DMS79 treated with DMSO at 0.1 percent for 48 hours (cell line): ENCODE results near the gene MOV10.
"Not testable (repeated sequence)": the region's sequence is repeated elsewhere in the genome, so short reads cannot be mapped to it uniquely, and the experiment has no call there.

Experiments used
- DNase-seq: peaks from one replicate; lab custom pipeline; 2025; lab: John Stamatoyannopoulos, UW

MOV10 gene

GRCh38 chr1:112674440-112674985 lies at the start of gene MOV10:
TSS of gene MOV10 (plus strand) at chr1:112674659. CDS start at chr1:112674913, 254 bp downstream.
- peak; percentile 75 for DNase-seq

GRCh38 chr1:112625696-112626095 lies 48.8 kb upstream of the MOV10 start:
- no peak for DNase-seq

- DNase-seq: no peak
Measured at GRCh38 chr1:112626193-112626592, 48.3 kb upstream of the MOV10 start.

GRCh38 chr1:112626887-112627286 lies 47.6 kb upstream of the MOV10 start:
- no peak for DNase-seq

- DNase-seq: no peak
Measured at GRCh38 chr1:112628516-112628915, 45.9 kb upstream of the MOV10 start.

- DNase-seq: no peak
Measured at GRCh38 chr1:112629256-112629655, 45.2 kb upstream of the MOV10 start.

- DNase-seq: no peak
Measured at GRCh38 chr1:112633628-112634027, 40.8 kb upstream of the MOV10 start.

GRCh38 chr1:112634367-112634766 lies 40.1 kb upstream of the MOV10 start:
- no peak for DNase-seq

GRCh38 chr1:112636056-112636455 lies 38.4 kb upstream of the MOV10 start:
- no peak for DNase-seq

GRCh38 chr1:112636597-112637253 lies 37.7 kb upstream of the MOV10 start:
- DNase-seq: no peak

GRCh38 chr1:112637254-112638109 lies 37.0 kb upstream of the MOV10 start:
- DNase-seq: no peak

GRCh38 chr1:112638110-112638428 lies 36.4 kb upstream of the MOV10 start:
- no peak for DNase-seq

GRCh38 chr1:112640437-112640836 lies 34.0 kb upstream of the MOV10 start:
- DNase-seq: not testable (repeated sequence)

GRCh38 chr1:112643080-112643479 lies 31.4 kb upstream of the MOV10 start:
- DNase-seq: no peak

GRCh38 chr1:112646225-112646624 lies 28.2 kb upstream of the MOV10 start:
- DNase-seq: no peak

GRCh38 chr1:112651205-112651604 lies 23.3 kb upstream of the MOV10 start:
- no peak for DNase-seq

- no peak for DNase-seq
Measured at GRCh38 chr1:112665857-112666256, 8.6 kb upstream of the MOV10 start.

- DNase-seq: no peak
Measured at GRCh38 chr1:112666946-112667345, 7.5 kb upstream of the MOV10 start.

- no peak for DNase-seq
Measured at GRCh38 chr1:112672009-112672408, 2.5 kb upstream of the MOV10 start.

GRCh38 chr1:112672842-112673241 lies 1.6 kb upstream of the MOV10 start:
- no peak for DNase-seq

GRCh38 chr1:112673592-112674439 lies 643 bp upstream of the MOV10 start:
- DNase-seq: no peak

GRCh38 chr1:112674986-112675727 lies 698 bp downstream of the MOV10 start:
- peak; percentile 40 for DNase-seq
